Measurements from ENCODE around the gene ZNF664.
A peak's percentile ranks its signal among the peaks of the same experiment; 100 is the strongest.

Gene ZNF664

GRCh38 chr12:123972457-123973401, at the start of gene ZNF664, which contains the start of gene CCDC92:
ZNF664 (plus strand) TSS chr12:123973215; CDS start chr12:124012145, 38,930 bp downstream.
CCDC92 (minus strand) TSS chr12:123972831; CDS start chr12:123944305, 28,526 bp downstream.
- TF ChIP-seq CTCF (IDR thresholded peaks at IDR 0.05; ENCODE audit: low read depth, low read length): no peak

GRCh38 chr12:123923927-123924326, 49.1 kb upstream of the ZNF664 start:
- no peak for TF ChIP-seq CTCF (IDR thresholded peaks at IDR 0.05; ENCODE audit: low read depth, low read length)
- no peak overlapping the region for H3K4me3 ChIP-seq (ENCODE audit: low read depth, low read length)

More at GRCh38 chr12:123972457-123973401, at the start of gene ZNF664, which contains the start of gene CCDC92:
- peak within 1 kb of the TSS; percentile 79 for H3K4me3 ChIP-seq (ENCODE audit: low read depth, low read length)

GRCh38 chr12:123924539-123924938, 48.5 kb upstream of the ZNF664 start:
- H3K4me3 ChIP-seq (ENCODE audit: low read depth, low read length): no peak overlapping the region
- no peak for TF ChIP-seq CTCF (IDR thresholded peaks at IDR 0.05; ENCODE audit: low read depth, low read length)

- no peak for TF ChIP-seq CTCF (IDR thresholded peaks at IDR 0.05; ENCODE audit: low read depth, low read length)
- no peak overlapping the region for H3K4me3 ChIP-seq (ENCODE audit: low read depth, low read length)
Observed at GRCh38 chr12:123928274-123928865, 44.6 kb upstream of the ZNF664 start.

GRCh38 chr12:123928897-123929296, 44.1 kb upstream of the ZNF664 start:
- H3K4me3 ChIP-seq (ENCODE audit: low read depth, low read length): no peak overlapping the region
- no peak for TF ChIP-seq CTCF (IDR thresholded peaks at IDR 0.05; ENCODE audit: low read depth, low read length)

- no peak for TF ChIP-seq CTCF (IDR thresholded peaks at IDR 0.05; ENCODE audit: low read depth, low read length)
- no peak overlapping the region for H3K4me3 ChIP-seq (ENCODE audit: low read depth, low read length)
Observed at GRCh38 chr12:123929946-123930583, 43.0 kb upstream of the ZNF664 start.
